ENCODE data around the gene HOMER1. TPM values are rescaled to one million over a fixed set of nuclear protein-coding genes. Genes with fewer than 3 reads are reported as not detected.

The HOMER1 gene
- total RNA-seq, 4 donors from 2014 or later = 3.3 to 73.2 (median 4.0) TPM; not detected in 1

GRCh38 chr5:79488775-79489174, 25.2 kb downstream of the HOMER1 start:
- Histone ChIP-seq H3K4me3 (no peak overlapping the region), H3K27me3 (no peaks in the 10 kb centered on the region), H3K4me1 (no peaks in the 10 kb centered on the region), H3K36me3 (no peaks in the 10 kb centered on the region), H3K9me3 (no peaks in the 10 kb centered on the region), H3K27ac (peak overlapping the region in 1 of 4 donors; percentile 13)
- no peak for TF ChIP-seq CTCF (IDR thresholded peaks at IDR 0.05)
- TF ChIP-seq POLR2A (IDR thresholded peaks at IDR 0.05) = no peak
- TF ChIP-seq POLR2AphosphoS5 (IDR thresholded peaks at IDR 0.05) = no peak
- no peak for TF ChIP-seq EP300 (IDR thresholded peaks at IDR 0.05; ENCODE audit: low read depth)
- intact Hi-C loops (cut with DNase I; ENCODE audit: low total_unique reads) = no loop called here
- in situ Hi-C loops (cut with MboI; ENCODE audit: low pct_ligation_motif_present in 1 of 4, low pct_unique_long_range_greater_than_20kb in 1 of 4, low sequenced_read_pairs in 3 of 4) = no loop called here
- no peak for DNase-seq

- H3K9me3 ChIP-seq = no peaks in the 10 kb centered on the region
- intact Hi-C loops (cut with DNase I; ENCODE audit: low total_unique reads) = no loop called here
- TF ChIP-seq POLR2A (IDR thresholded peaks at IDR 0.05) = no peak
- TF ChIP-seq EP300 (IDR thresholded peaks at IDR 0.05; ENCODE audit: low read depth) = no peak
- no peak for TF ChIP-seq CTCF (IDR thresholded peaks at IDR 0.05)
- no peak for TF ChIP-seq POLR2AphosphoS5 (IDR thresholded peaks at IDR 0.05)
- H3K27ac ChIP-seq = no peak overlapping the region
- H3K27me3 ChIP-seq = no peaks in the 10 kb centered on the region
- DNase-seq = no peak
- H3K4me3 ChIP-seq = no peak overlapping the region
- 71 to 73% methylated on average over 2 to 3 of the region's 3 CpGs for WGBS, 2 donors (ENCODE audit: low coverage in 1 of 2)
- no peaks in the 10 kb centered on the region for H3K4me1 ChIP-seq
- in situ Hi-C loops (cut with MboI; ENCODE audit: low pct_ligation_motif_present in 1 of 4, low pct_unique_long_range_greater_than_20kb in 1 of 4, low sequenced_read_pairs in 3 of 4) = no loop called here
- no peaks in the 10 kb centered on the region for H3K36me3 ChIP-seq
Measured at GRCh38 chr5:79488058-79488457, 25.9 kb downstream of the HOMER1 start.

GRCh38 chr5:79487251-79487650, 26.7 kb downstream of the HOMER1 start:
- in situ Hi-C loops (cut with MboI; ENCODE audit: low pct_ligation_motif_present in 1 of 4, low pct_unique_long_range_greater_than_20kb in 1 of 4, low sequenced_read_pairs in 3 of 4) = no loop called here
- no peaks in the 10 kb centered on the region for H3K36me3 ChIP-seq
- no peaks in the 10 kb centered on the region for H3K27me3 ChIP-seq
- no peak for DNase-seq
- no peaks in the 10 kb centered on the region for H3K4me1 ChIP-seq
- WGBS, 2 donors (ENCODE audit: low coverage in 1 of 2) = 85 to 100% methylated on average over 1 to 3 of the region's 3 CpGs
- intact Hi-C loops (cut with DNase I; ENCODE audit: low total_unique reads) = no loop called here
- H3K4me3 ChIP-seq = no peak overlapping the region
- TF ChIP-seq POLR2A (IDR thresholded peaks at IDR 0.05) = no peak
- TF ChIP-seq EP300 (IDR thresholded peaks at IDR 0.05; ENCODE audit: low read depth) = no peak
- TF ChIP-seq POLR2AphosphoS5 (IDR thresholded peaks at IDR 0.05) = no peak
- H3K27ac ChIP-seq = no peak overlapping the region
- no peaks in the 10 kb centered on the region for H3K9me3 ChIP-seq

GRCh38 chr5:79486116-79486515, 27.8 kb downstream of the HOMER1 start:
- no peak for DNase-seq
- H3K36me3 ChIP-seq = no peaks in the 10 kb centered on the region
- no peaks in the 10 kb centered on the region for H3K9me3 ChIP-seq
- H3K27ac ChIP-seq = no peak overlapping the region
- TF ChIP-seq POLR2AphosphoS5 (IDR thresholded peaks at IDR 0.05) (no peak), EP300 (IDR thresholded peaks at IDR 0.05; ENCODE audit: low read depth) (no peak), CTCF (IDR thresholded peaks at IDR 0.05) (no peak), POLR2A (IDR thresholded peaks at IDR 0.05) (no peak)
- no peaks in the 10 kb centered on the region for H3K4me1 ChIP-seq
- 80 to 84% methylated on average over 2 of the region's 2 CpGs for WGBS, 2 donors (ENCODE audit: low coverage in 1 of 2)
- intact Hi-C loops (cut with DNase I; ENCODE audit: low total_unique reads) (no loop called here), in situ Hi-C loops (cut with MboI; ENCODE audit: low pct_ligation_motif_present in 1 of 4, low pct_unique_long_range_greater_than_20kb in 1 of 4, low sequenced_read_pairs in 3 of 4) (no loop called here)
- H3K27me3 ChIP-seq = no peaks in the 10 kb centered on the region
- H3K4me3 ChIP-seq = no peak overlapping the region

- in situ Hi-C loops (cut with MboI; ENCODE audit: low pct_ligation_motif_present in 1 of 4, low pct_unique_long_range_greater_than_20kb in 1 of 4, low sequenced_read_pairs in 3 of 4) = no loop called here
Measured at GRCh38 chr5:79484731-79485130, 29.2 kb downstream of the HOMER1 start.

More at GRCh38 chr5:79484731-79485130, 29.2 kb downstream of the HOMER1 start:
- H3K27me3 ChIP-seq = no peaks in the 10 kb centered on the region
- no peak overlapping the region for H3K27ac ChIP-seq
- no peak overlapping the region for H3K4me3 ChIP-seq
- H3K4me1 ChIP-seq = no peaks in the 10 kb centered on the region
- TF ChIP-seq EP300 (IDR thresholded peaks at IDR 0.05; ENCODE audit: low read depth) (no peak), POLR2A (IDR thresholded peaks at IDR 0.05) (no peak), CTCF (IDR thresholded peaks at IDR 0.05) (no peak), POLR2AphosphoS5 (IDR thresholded peaks at IDR 0.05) (no peak)
- intact Hi-C loops (cut with DNase I; ENCODE audit: low total_unique reads) = no loop called here
- H3K36me3 ChIP-seq = no peaks in the 10 kb centered on the region
- DNase-seq = no peak
- H3K9me3 ChIP-seq = no peaks in the 10 kb centered on the region
- 95 to 100% methylated on average over 1 of the region's 1 CpG for WGBS, 2 donors (ENCODE audit: low coverage in 1 of 2)

All from transverse colon (tissue), 4 donors.